Measurements from ENCODE around the gene FMO3.

The FMO3 gene

GRCh38 chr1:171160639-171161354 lies 70.1 kb downstream of the FMO3 start:
- no peak for DNase-seq

GRCh38 chr1:171161431-171161830 lies 70.7 kb downstream of the FMO3 start:
- no peak for DNase-seq

GRCh38 chr1:171166361-171166760 lies 75.7 kb downstream of the FMO3 start:
- no peak for DNase-seq

Data from NCI-H446 (cell line).